ENCODE data around the gene PDE8A.

The PDE8A gene

GRCh38 chr15:85036716-85037115, 55.1 kb downstream of the PDE8A start:
- DNase-seq = no peak

GRCh38 chr15:85037641-85038040, 56.0 kb downstream of the PDE8A start:
- no peak for DNase-seq

- DNase-seq = no peak
Measured at GRCh38 chr15:85041230-85041629, 59.6 kb downstream of the PDE8A start.

GRCh38 chr15:85044251-85044853, 62.7 kb downstream of the PDE8A start:
- peak; percentile 60 for DNase-seq

- DNase-seq = no peak
Measured at GRCh38 chr15:85044894-85045293, 63.2 kb downstream of the PDE8A start.

GRCh38 chr15:85045615-85046014, 64.0 kb downstream of the PDE8A start:
- DNase-seq = no peak

GRCh38 chr15:85047271-85047948, 65.8 kb downstream of the PDE8A start:
- no peak for DNase-seq

- DNase-seq = no peak
Measured at GRCh38 chr15:85048430-85048829, 66.8 kb downstream of the PDE8A start.

GRCh38 chr15:85049805-85050204, 68.1 kb downstream of the PDE8A start:
- DNase-seq = no peak

GRCh38 chr15:85059734-85060133, 78.1 kb downstream of the PDE8A start:
- no peak for DNase-seq

GRCh38 chr15:85062560-85062959, 80.9 kb downstream of the PDE8A start:
- DNase-seq = no peak

GRCh38 chr15:85063088-85063487, 81.4 kb downstream of the PDE8A start:
- DNase-seq = no peak

GRCh38 chr15:85063522-85064079, 81.9 kb downstream of the PDE8A start:
- no peak for DNase-seq

- DNase-seq = no peak
Measured at GRCh38 chr15:85064710-85065109, 83.1 kb downstream of the PDE8A start.

GRCh38 chr15:85071061-85071460, 89.4 kb downstream of the PDE8A start:
- no peak for DNase-seq

GRCh38 chr15:85071504-85071903, 89.8 kb downstream of the PDE8A start:
- DNase-seq = no peak

GRCh38 chr15:85072917-85073316, 91.3 kb downstream of the PDE8A start:
- no peak for DNase-seq

- DNase-seq = no peak
Measured at GRCh38 chr15:85073556-85074194, 92.0 kb downstream of the PDE8A start.

- DNase-seq = no peak
Measured at GRCh38 chr15:85086855-85087254, 105.2 kb downstream of the PDE8A start.

- DNase-seq = no peak
Measured at GRCh38 chr15:85088300-85088699, 106.6 kb downstream of the PDE8A start.

GRCh38 chr15:85089929-85090597, 108.4 kb downstream of the PDE8A start:
- DNase-seq = no peak

GRCh38 chr15:85091990-85092389, 110.3 kb downstream of the PDE8A start:
- DNase-seq = no peak

- DNase-seq = no peak
Measured at GRCh38 chr15:85094685-85095084, 113.0 kb downstream of the PDE8A start.

- DNase-seq = no peak
Measured at GRCh38 chr15:85095566-85095965, 113.9 kb downstream of the PDE8A start.

Data from COR-L47 (cell line).